Subcutaneous adipose tissue (tissue), 4 donors: ENCODE measurements around the gene ZNF441. TPM values are rescaled to one million over a fixed set of nuclear protein-coding genes. Genes with fewer than 3 reads are reported as not detected.

ENCODE experiments used
- total RNA-seq, 4 donors: library from RNA; depleted of rRNA; stranded (reverse); fragments of >200 nt; gene quantifications; one replicate each; pipeline ENCODE4 v1.1.0, GENCODE V29; 2016
- TF ChIP-seq, protein P1 (sequence below): fragments of 450-650 bp; IDR thresholded peaks from one replicate; pipeline ENCODE4 v1.5.1; 2016; ENCODE audit warnings: low read depth, mild to moderate bottlenecking, control low read depth, antibody characterized with exemption, moderate library complexity

ZNF441 gene
- total RNA-seq, 4 donors from 2014 or later: 10.0 to 14.9 (median 11.2) TPM

DNA sequence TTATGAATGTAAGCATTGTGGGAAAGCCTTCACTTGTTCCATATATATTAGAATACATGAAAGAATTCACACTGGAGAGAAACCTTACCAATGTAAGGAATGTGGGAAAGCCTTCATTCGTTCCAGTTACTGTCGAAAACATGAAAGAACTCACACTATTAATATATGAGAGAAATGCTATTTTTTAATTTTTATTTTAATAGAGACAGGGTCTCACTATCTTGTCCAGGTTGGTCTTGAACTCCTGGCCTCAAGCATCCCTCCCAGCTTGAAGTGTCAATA, 40.2 kb downstream of the ZNF441 start:
- TF ChIP-seq, protein P1, sequence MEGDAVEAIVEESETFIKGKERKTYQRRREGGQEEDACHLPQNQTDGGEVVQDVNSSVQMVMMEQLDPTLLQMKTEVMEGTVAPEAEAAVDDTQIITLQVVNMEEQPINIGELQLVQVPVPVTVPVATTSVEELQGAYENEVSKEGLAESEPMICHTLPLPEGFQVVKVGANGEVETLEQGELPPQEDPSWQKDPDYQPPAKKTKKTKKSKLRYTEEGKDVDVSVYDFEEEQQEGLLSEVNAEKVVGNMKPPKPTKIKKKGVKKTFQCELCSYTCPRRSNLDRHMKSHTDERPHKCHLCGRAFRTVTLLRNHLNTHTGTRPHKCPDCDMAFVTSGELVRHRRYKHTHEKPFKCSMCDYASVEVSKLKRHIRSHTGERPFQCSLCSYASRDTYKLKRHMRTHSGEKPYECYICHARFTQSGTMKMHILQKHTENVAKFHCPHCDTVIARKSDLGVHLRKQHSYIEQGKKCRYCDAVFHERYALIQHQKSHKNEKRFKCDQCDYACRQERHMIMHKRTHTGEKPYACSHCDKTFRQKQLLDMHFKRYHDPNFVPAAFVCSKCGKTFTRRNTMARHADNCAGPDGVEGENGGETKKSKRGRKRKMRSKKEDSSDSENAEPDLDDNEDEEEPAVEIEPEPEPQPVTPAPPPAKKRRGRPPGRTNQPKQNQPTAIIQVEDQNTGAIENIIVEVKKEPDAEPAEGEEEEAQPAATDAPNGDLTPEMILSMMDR: no peak

DNA sequence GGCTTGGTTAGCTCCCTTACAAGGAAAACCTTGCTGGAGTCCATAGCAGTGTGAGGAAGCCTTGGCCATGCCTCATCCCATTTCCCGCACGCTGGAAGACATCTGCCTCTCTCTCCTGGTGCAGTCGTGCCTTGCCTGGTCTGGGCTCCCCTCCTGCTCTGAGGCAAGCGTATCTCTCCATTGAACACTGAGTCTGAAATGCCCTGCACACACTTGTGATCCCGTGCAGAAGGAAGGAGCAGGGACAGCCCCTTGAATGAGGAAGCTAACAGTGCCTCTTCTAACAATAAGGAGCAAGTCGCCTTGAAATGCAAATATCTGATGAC, 46.9 kb downstream of the ZNF441 start:
- TF ChIP-seq, protein P1: no peak

DNA sequence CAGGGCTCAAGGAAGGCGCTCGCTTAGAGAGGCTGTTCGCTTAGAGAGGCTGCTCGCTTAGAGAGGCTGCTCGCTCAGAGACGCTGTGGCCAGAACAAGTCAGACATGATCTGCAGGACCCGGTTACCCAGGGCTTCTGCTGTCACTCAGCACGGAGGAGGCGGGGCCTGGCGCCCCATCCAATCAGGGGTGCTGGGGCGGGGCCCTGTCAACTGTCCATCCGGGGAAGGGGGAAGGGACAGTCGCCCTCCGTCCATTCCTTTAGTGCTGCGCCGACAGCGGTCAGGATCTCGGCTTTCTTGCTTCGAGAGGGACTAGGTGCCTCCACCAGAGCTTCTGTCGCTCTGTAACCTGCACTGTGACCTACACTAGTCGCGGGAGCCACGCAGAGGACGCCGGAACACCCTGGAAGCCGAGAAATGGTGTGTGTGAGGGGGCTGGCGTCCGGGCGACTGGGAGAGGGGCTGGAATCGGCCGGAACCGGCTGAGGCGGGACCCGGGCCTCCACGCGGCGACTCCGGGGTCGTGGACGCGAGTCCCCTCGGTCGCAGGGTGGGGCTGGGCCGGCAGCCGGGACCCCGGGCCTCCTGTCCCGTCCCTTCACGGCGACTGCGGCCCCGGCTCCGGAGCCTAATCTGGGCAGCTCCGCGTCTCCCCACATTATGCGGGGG, 47.4 kb downstream of the ZNF441 start, which contains the start of gene ZNF440:
ZNF440 (plus strand) TSS at position 245 of the 671 bp plus-strand sequence; CDS start at position 420, 175 bp downstream.
- TF ChIP-seq, protein P1: no peak

DNA sequence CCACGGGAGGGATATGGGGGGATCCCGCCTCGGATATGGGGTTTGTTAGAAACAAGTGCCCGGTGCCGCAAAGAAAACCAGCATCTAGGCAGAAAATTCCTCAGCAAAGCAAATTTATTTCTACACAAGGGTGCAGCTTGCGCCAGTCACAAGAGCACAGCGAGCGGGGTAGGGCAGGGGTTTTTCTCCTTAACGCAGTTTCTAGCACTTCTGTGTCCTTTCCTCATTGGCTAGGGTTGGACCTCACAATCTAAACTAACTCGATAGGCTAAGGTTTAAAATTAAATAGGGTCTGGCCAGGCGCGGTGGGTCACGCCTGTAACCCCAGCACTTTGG, 47.9 kb downstream of the ZNF441 start:
- TF ChIP-seq, protein P1: no peak

DNA sequence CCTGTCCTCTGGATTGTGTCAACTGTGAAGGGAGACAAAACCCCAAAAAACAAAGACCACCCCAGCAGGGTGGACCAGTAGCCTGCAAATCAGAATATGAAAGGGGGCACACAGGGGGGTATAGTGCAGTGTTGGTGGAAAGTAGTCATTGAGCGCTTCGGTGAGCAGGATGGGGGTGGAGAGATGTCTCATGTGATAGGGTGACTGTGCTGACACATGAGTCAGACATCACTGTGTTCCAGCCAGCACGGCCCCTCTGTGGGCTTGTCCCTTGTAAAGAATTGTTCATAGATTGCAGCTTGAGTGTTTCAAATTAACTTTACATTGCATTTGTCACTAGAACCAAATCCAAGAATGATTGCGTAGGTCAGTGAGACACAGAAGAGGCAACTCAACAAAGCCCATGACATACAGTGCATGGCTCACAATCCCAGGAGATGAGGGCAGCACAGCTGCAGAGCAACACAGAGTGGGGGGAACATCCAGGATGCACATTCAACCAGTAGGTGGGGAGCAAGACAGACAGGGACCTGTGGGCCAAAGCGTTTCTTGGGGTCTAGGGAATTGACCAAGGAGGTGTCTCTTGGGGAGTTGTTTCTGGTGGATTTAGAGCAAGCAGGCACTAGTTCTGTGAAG, 54.8 kb downstream of the ZNF441 start:
- TF ChIP-seq, protein P1: no peak

DNA sequence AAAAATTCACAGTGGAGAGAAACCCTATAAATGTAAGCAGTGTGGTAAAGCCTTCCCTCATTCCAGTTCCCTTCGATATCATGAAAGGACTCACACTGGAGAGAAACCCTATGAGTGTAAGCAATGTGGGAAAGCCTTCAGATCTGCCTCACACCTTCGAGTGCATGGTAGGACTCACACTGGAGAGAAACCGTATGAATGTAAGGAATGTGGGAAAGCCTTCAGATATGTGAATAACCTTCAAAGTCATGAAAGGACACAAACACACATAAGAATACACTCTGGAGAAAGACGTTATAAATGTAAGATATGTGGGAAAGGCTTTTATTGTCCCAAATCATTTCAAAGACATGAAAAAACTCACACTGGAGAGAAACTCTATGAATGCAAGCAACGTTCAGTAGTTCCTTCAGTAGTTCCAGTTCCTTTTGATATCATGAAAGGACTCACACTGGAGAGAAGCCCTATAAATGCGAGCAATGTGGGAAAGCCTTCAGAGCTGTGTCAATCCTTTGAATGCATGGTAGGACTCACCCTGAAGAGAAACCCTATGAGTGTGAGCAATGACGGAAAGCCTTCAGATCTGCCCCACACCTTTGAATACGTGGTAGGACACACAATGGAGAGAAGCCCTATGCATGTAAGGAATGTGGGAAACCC, 65.6 kb downstream of the ZNF441 start:
- TF ChIP-seq, protein P1: no peak

DNA sequence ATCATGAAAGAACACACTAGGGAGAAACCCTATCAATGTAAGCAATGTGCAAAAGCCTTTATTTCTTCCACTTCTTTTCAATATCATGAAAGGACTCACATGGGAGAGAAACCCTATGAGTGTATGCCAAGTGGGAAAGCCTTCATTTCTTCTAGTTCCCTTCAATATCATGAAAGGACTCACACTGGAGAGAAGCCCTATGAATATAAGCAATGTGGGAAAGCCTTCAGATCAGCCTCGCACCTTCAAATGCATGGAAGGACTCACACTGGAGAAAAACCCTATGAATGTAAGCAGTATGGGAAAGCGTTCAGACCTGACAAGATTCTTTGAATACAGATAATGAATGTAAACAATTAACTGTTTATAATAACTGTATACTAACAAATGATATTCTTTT, 66.7 kb downstream of the ZNF441 start:
- TF ChIP-seq, protein P1: no peak
